VCaP (cell line): ENCODE data around the gene RNF150.

ENCODE experiments used
- H3K27ac ChIP-seq: fragments of 450-650 bp; 2 replicates; pipeline ENCODE4 v1.5.1; 2017
- TF ChIP-seq, protein P1 (sequence below): fragments of 450-650 bp; conservative IDR thresholded peaks from 2 replicates; pipeline ENCODE4 v1.5.1; 2017; ENCODE audit warnings: mild to moderate bottlenecking, moderate library complexity

Gene RNF150

DNA sequence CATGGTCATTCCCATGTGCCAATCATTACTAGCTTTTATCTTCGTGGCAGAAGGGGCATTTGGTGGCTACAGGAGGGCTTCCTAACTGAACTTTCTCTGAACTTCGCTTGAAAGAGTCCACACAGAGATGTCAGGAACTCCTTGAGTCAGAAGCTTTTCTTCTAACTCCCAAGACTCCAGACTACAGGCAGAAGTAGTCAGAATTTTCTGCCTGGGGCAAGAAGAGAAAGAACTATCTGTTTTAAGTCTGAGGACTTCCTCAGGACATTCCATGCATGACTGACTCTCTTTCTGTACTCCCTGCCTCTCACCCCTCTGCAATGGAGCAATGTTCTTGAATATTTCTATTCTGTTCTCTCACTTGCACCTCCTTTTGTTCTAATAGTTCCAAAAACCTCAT lies 206.6 kb downstream of the RNF150 start:
- TF ChIP-seq, protein P1, sequence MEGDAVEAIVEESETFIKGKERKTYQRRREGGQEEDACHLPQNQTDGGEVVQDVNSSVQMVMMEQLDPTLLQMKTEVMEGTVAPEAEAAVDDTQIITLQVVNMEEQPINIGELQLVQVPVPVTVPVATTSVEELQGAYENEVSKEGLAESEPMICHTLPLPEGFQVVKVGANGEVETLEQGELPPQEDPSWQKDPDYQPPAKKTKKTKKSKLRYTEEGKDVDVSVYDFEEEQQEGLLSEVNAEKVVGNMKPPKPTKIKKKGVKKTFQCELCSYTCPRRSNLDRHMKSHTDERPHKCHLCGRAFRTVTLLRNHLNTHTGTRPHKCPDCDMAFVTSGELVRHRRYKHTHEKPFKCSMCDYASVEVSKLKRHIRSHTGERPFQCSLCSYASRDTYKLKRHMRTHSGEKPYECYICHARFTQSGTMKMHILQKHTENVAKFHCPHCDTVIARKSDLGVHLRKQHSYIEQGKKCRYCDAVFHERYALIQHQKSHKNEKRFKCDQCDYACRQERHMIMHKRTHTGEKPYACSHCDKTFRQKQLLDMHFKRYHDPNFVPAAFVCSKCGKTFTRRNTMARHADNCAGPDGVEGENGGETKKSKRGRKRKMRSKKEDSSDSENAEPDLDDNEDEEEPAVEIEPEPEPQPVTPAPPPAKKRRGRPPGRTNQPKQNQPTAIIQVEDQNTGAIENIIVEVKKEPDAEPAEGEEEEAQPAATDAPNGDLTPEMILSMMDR = no peak
- H3K27ac ChIP-seq = no peak overlapping the region

GRCh38 chr4:140925417-140925816 lies 207.9 kb downstream of the RNF150 start:
- TF ChIP-seq, protein P1 = no peak
- H3K27ac ChIP-seq = no peak overlapping the region

- H3K27ac ChIP-seq = no peak overlapping the region
- TF ChIP-seq, protein P1 = no peak
Measured at GRCh38 chr4:140924761-140925392, 208.4 kb downstream of the RNF150 start.

DNA sequence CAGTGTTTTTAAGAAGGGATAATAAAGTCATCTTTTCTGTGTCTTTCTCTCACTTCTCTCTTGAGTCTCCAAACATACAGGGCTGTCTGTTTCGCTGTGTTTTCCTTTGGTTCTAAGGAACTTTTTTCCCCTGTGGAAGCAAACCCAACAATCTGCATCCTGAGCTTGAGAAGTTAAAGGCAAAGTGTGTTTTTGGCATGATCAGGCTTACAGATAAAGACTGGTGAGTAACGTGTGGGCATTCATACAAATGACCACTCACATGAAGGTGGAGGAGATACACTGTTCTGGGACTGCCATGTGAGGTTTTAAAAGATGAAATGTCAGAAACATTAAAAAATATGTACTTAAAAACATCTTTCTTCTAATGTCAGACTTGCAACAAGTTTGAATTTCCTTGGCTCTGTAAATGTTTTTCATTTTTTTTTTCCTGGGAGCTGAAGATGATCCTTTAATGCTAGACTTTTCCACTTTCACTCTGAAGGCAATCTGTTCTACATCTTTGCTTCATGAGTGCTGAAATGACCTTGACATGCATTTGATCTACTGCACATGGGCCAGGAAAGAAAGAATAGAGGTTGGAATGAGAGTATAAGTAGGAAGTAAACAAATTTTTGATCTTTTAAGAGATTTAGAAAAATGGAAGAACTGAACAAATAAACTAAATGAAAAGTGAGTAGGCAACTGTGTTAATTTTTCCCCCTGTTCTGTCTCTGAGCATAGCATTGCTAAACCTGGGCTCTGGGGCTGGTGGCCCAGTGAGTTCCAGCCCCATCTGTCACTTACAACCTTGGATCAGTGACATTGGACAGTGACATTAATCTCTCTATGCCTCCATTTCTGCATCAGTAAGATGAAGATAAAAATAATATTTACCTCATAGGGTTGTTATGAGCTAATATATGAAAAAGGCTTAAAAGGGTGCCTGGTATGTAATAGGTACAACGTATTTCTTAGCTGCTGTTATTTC lies 226.0 kb downstream of the RNF150 start:
- TF ChIP-seq, protein P1 = no peak
- H3K27ac ChIP-seq = no peak overlapping the region

GRCh38 chr4:140904904-140905303 lies 228.4 kb downstream of the RNF150 start:
- TF ChIP-seq, protein P1 = no peak
- no peak overlapping the region for H3K27ac ChIP-seq

- no peak overlapping the region for H3K27ac ChIP-seq
- TF ChIP-seq, protein P1 = no peak
Measured at GRCh38 chr4:140903522-140904475, 229.5 kb downstream of the RNF150 start.
